ENCODE data around the gene RFX3.

RFX3 gene

GRCh38 chr9:3431890-3432289 lies 93.9 kb downstream of the RFX3 start:
- DNase-seq: no peak

- no peak for DNase-seq
Measured at GRCh38 chr9:3419893-3420292, 105.9 kb downstream of the RFX3 start.

- DNase-seq: no peak
Measured at GRCh38 chr9:3415906-3416305, 109.9 kb downstream of the RFX3 start.

- DNase-seq: no peak
Measured at GRCh38 chr9:3413984-3414383, 111.8 kb downstream of the RFX3 start.

- no peak for DNase-seq
Measured at GRCh38 chr9:3410461-3410860, 115.3 kb downstream of the RFX3 start.

GRCh38 chr9:3409453-3409852 lies 116.3 kb downstream of the RFX3 start:
- no peak for DNase-seq

- DNase-seq: no peak
Measured at GRCh38 chr9:3403315-3403714, 122.5 kb downstream of the RFX3 start.

- no peak for DNase-seq
Measured at GRCh38 chr9:3401221-3401954, 124.4 kb downstream of the RFX3 start.

- DNase-seq: no peak
Measured at GRCh38 chr9:3398232-3398648, 127.6 kb downstream of the RFX3 start.

GRCh38 chr9:3397766-3398165 lies 128.0 kb downstream of the RFX3 start:
- no peak for DNase-seq

GRCh38 chr9:3391414-3391813 lies 134.4 kb downstream of the RFX3 start:
- no peak for DNase-seq

GRCh38 chr9:3386753-3387152 lies 139.0 kb downstream of the RFX3 start:
- no peak for DNase-seq

GRCh38 chr9:3385871-3386270 lies 139.9 kb downstream of the RFX3 start:
- peak; percentile 33 for DNase-seq

- no peak for DNase-seq
Measured at GRCh38 chr9:3371842-3372241, 154.0 kb downstream of the RFX3 start.

GRCh38 chr9:3370715-3371114 lies 155.1 kb downstream of the RFX3 start:
- no peak for DNase-seq

- no peak for DNase-seq
Measured at GRCh38 chr9:3367185-3367584, 158.6 kb downstream of the RFX3 start.

GRCh38 chr9:3361689-3362392 lies 164.0 kb downstream of the RFX3 start:
- no peak for DNase-seq

GRCh38 chr9:3361116-3361515 lies 164.7 kb downstream of the RFX3 start:
- no peak for DNase-seq

- no peak for DNase-seq
Measured at GRCh38 chr9:3360245-3360644, 165.6 kb downstream of the RFX3 start.

GRCh38 chr9:3359778-3360177 lies 166.0 kb downstream of the RFX3 start:
- no peak for DNase-seq

- no peak for DNase-seq
Measured at GRCh38 chr9:3359048-3359692, 166.6 kb downstream of the RFX3 start.

GRCh38 chr9:3348169-3348568 lies 177.6 kb downstream of the RFX3 start:
- no peak for DNase-seq

GRCh38 chr9:3346549-3346948 lies 179.3 kb downstream of the RFX3 start:
- DNase-seq: no peak

GRCh38 chr9:3343671-3344070 lies 182.1 kb downstream of the RFX3 start:
- DNase-seq: no peak

All from stimulated activated naive CD4-positive, alpha-beta T cell treated with Interleukin-2 at 50 U/mL for 16 hours (primary cell).